Sciatic nerve (tissue), 2 donors: Measurements from ENCODE around the gene POP7. TPM values are rescaled to one million over a fixed set of nuclear protein-coding genes. Genes with fewer than 3 reads are reported as not detected.
A peak's percentile ranks its signal among the peaks of the same experiment; 100 is the strongest.
"Not testable (repeated sequence)": the region's sequence is repeated elsewhere in the genome, so short reads cannot be mapped to it uniquely, and the experiment has no call there.

Source experiments
- ATAC-seq: fragments of 200-7000 bp; cut with Tn5 transposase; one replicate; pipeline ENCODE4 v1.9.1; 2020; ENCODE audit warnings: mild to moderate bottlenecking, moderate library complexity
- DNase-seq: peaks from one replicate; pipeline ENCODE4 v3.0.0-alpha.2; 2020; ENCODE audit warnings: low spot score
- intact Hi-C: fragments of 100-400 bp; cut with DNase I; formaldehyde crosslinking; loops from one replicate; pipeline ENCODE4 v1.14.2; 2022
- total RNA-seq: library from RNA; stranded (reverse); fragmentation: NEBNext Ultra II Directional; extraction: Animal tissue kit (Norgen Biotek cat#: 25700); gene quantifications from one replicate; pipeline ENCODE4 v1.2.1, GENCODE V29; 2021
- donor health status: DM: no; HTN: no; CAD: no.
- donor health status: DM: no; HTN: no; CAD: no.

POP7 gene
- total RNA-seq, 1 donor from 2014 or later = 16.6 TPM

GRCh38 chr7:100719523-100720278 is 13.8 kb downstream of the POP7 start:
- DNase-seq (no peak), ATAC-seq (no peak)
- intact Hi-C loops = no loop called here

DNA sequence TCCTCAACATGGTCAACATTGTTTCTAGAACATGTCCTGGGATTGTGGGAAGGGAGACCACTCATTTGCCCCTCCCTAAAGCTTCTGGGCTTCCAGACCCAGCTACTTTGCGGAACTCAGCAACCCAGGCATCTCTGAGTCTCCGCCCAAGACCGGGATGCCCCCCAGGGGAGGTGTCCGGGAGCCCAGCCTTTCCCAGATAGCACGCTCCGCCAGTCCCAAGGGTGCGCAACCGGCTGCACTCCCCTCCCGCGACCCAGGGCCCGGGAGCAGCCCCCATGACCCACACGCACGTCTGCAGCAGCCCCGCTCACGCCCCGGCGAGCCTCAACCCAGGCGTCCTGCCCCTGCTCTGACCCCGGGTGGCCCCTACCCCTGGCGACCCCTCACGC is 14.4 kb downstream of the POP7 start, which contains the start of gene EPO:
Gene EPO (plus strand): TSS at position 190 of the 392 bp plus-strand sequence. CDS start 513 bp downstream, outside the sequence.
- DNase-seq (no peak), ATAC-seq (no peak)
- intact Hi-C loops = no loop called here

GRCh38 chr7:100720671-100721504 is 15.0 kb downstream of the POP7 start:
- DNase-seq (no peak), ATAC-seq (no peak)
- intact Hi-C loops = no loop called here

- DNase-seq (no peak), ATAC-seq (no peak)
- intact Hi-C loops = no loop called here
Measured at GRCh38 chr7:100721505-100721812, 15.5 kb downstream of the POP7 start.

DNA sequence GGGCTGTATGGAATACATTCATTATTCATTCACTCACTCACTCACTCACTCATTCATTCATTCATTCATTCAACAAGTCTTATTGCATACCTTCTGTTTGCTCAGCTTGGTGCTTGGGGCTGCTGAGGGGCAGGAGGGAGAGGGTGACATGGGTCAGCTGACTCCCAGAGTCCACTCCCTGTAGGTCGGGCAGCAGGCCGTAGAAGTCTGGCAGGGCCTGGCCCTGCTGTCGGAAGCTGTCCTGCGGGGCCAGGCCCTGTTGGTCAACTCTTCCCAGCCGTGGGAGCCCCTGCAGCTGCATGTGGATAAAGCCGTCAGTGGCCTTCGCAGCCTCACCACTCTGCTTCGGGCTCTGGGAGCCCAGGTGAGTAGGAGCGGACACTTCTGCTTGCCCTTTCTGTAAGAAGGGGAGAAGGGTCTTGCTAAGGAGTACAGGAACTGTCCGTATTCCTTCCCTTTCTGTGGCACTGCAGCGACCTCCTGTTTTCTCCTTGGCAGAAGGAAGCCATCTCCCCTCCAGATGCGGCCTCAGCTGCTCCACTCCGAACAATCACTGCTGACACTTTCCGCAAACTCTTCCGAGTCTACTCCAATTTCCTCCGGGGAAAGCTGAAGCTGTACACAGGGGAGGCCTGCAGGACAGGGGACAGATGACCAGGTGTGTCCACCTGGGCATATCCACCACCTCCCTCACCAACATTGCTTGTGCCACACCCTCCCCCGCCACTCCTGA is 16.7 kb downstream of the POP7 start:
- DNase-seq = no peak
- no peak for ATAC-seq
- intact Hi-C loops = no loop called here

DNA sequence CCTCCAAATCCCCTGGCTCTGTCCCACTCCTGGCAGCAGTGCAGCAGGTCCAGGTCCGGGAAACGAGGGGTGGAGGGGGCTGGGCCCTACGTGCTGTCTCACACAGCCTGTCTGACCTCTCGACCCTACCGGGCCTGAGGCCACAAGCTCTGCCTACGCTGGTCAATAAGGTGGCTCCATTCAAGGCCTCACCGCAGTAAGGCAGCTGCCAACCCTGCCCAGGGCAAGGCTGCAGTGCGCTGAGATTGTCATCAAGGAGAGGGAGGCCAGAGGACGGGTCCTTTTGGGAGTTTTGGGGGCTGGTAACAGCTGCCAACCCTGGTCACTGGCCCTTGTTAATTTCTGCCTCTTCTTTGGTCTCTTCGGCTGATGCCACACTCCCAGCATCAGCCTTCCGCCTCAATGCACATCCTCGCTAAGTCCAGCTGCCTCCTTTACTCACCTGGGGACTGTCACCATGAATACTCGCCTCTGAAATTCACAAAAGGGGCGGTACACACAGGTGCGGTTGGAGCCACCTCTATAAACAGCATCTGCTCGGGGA is 17.9 kb downstream of the POP7 start:
- intact Hi-C loops = no loop called here
- ATAC-seq = no peak
- no peak for DNase-seq

DNA sequence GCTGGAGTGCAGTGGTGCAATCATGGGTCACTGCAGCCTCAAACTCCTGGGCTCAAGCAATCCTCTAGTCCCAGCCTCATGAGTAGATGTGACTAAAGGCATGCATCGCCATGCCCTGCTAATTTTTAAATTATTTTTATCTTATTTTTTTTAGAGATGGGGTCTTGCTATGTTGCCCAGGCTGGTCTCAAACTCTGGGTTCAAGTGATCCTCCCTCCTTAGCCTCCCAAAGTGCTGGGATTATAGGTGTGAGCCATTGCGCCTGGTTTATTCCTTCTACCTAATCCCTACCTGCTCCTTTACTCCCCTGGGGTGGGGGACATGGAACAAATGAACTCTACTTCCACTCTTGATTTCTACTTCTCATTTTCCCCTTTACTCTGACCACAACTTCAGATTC is 18.4 kb downstream of the POP7 start:
- intact Hi-C loops, DNase-seq, ATAC-seq: not testable (repeated sequence)

GRCh38 chr7:100726996-100727761 is 21.3 kb downstream of the POP7 start:
- DNase-seq (no peak), ATAC-seq (peak; percentile 81)
- intact Hi-C loops = no loop called here

DNA sequence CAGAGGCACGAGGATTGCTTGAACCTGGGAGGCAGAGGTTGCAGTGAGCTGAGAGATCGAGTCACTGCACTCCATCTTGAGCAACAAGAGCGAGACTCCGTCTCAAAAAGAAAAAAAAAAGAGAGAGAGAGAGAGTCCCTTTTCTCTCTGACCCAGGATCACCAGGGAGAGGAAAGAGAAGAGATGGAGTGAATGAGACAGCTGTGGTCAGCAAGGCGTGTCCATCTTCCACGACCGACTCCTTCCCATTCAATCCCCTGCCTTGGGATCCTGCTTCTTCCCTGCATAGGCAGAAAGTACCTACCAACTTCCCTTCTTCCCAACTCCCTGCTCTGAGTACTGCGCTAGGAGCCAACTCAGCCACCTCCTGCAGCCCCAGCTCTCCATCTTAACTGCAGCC is 22.3 kb downstream of the POP7 start:
- no peak for DNase-seq
- intact Hi-C loops = no loop called here
- no peak for ATAC-seq

DNA sequence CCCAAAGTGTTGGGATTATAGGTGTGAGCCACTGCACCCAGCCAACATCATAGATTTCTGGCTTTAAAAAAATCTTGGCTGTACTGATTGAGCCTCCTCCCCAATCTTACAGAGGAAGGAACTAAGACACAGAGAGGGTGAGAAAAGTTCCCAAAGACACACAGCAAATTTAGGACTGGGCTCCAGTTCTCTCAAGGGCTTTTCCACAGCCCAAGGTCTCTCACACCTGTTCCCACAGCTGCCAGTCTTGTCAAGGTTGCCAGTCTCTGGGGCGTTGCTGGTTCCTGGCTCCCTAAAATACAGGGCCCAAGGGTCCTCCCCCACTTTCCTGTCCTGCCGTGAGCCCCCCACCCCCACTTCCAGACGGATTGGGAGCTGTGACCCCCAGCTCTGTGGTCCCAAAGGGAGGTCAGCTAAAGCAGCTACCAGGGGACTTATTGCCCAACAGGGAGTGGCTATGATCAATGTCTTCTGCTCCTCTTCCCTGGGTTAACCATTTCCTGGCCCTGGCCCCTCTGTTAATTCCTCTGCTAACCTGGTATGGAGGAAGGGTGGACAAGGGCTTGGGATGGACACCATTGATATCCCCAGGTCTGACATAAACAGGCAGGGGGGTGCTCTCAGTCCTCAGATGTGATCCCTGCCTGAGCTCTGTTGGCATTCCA is 24.3 kb downstream of the POP7 start:
- no peak for ATAC-seq
- DNase-seq = no peak
- intact Hi-C loops = no loop called here

DNA sequence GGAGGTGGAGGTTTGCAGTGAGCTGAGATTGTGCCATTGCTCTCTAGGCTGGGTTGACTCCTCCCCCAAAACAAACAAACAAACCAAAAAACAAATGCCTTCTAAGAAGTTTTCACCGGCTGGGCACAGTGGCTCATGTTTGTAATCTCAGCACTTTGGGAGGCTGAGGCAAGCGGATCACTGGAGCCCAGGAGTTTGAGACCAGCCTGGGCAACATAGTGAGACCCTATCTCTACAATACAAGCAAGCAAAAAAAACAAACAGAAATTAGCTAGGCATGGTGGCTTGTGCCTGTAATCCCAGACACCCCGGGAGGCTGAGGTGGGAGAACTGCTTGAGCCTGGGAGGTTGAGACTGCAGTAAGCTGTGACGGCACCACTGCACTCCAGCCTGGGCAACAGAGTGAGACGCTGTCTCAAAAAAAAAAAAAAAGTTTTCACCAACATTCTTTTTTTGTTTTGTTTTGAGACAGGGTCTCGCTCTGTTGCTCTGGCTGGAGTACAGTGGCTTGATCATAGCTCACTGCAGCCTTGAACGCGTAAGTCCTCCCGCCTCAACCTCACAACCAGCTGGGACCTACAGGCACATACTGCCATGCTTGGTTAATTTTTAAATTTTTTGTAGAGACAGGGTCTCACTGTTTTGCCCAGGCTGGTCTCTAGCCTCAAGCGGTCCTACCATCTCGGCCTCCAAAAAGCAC is 26.2 kb downstream of the POP7 start:
- DNase-seq (no peak), ATAC-seq (no peak)
- intact Hi-C loops = no loop called here

DNA sequence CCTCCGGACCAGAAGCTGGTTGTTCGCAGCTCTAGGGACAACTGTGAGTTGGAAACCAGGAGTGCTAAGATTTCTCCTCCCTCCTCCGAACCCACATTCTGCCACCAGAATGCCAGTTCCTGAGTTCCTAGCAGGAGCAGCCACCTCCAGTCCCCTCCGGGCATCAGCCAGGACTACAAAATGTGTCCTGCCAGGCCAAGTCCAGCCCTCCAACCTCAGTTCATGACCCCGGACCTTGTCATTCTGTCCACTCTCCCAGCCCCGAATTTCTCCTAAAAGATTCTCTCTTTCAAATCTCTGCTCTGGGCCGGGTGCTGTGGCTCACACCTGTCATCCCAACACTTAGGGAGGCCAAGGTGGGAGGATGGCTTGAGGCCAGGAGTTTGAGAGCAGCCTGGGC is 29.8 kb downstream of the POP7 start:
- intact Hi-C loops = no loop called here
- DNase-seq = no peak
- ATAC-seq = no peak

GRCh38 chr7:100736671-100737070 is 30.8 kb downstream of the POP7 start:
- peak; percentile 20 for ATAC-seq
- DNase-seq = no peak
- intact Hi-C loops = no loop called here

DNA sequence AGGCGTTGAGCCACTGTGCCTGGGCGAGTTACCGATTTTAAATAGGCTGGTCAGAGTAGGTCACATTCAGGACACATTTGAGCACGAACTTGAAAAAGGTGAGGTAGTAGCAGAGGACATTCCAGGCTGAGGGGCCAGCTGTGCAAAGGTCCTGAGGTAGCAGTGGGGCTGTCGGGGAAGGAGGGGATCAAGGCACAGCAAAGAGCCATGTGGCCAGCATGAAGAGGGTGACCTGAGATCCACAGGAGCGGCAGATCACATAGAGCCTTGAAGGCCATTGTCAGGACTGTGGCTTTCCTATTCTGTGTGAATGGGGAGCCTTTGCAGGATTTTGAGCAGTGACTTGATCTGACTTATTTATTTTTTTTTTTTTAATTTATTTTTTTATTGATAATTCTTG is 34.0 kb downstream of the POP7 start:
- DNase-seq = no peak
- no peak for ATAC-seq
- intact Hi-C loops = no loop called here

DNA sequence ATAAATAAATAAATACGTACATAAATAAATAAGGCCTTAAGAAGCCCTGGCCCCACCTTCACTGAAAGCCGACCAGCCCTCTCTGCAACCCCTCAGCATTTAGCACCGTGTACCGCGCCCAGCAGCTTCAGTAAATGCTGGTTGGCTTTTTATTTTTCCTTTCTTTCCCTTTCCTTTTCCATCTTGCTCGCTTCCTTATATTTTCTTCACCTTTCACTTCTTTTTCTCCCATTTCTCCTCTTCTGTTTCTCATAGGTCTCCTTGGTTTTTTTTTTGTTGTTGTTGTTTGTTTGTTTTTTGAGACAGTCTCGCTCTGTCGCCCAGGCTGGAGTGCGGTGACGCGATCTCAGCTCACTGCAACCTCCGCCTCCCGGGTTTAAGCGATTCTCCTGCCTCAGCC is 38.7 kb downstream of the POP7 start:
- no peak for DNase-seq
- ATAC-seq = no peak
- intact Hi-C loops = no loop called here

- no peak for DNase-seq
- ATAC-seq = peak; percentile 62
- intact Hi-C loops = no loop called here
Measured at GRCh38 chr7:100745184-100745583, 39.3 kb downstream of the POP7 start.

GRCh38 chr7:100752994-100753393 is 47.1 kb downstream of the POP7 start:
- intact Hi-C loops = no loop called here
- no peak for ATAC-seq
- DNase-seq = no peak

- ATAC-seq (no peak), DNase-seq (no peak)
- intact Hi-C loops = no loop called here
Measured at GRCh38 chr7:100753750-100754149, 47.8 kb downstream of the POP7 start.
